GM12892 (cell line): ENCODE measurements around the gene BLID.

Experiments
- POLR2A ChIP-seq: IDR thresholded peaks from 2 replicates; pipeline ENCODE4 v1.6.1; 2011; ENCODE audit warnings: low read depth, low read length, control low read depth
- POLR2AphosphoS5 ChIP-seq: IDR thresholded peaks from 2 replicates; pipeline ENCODE4 v1.6.1; 2011; ENCODE audit warnings: low read depth, low read length, control low read depth
- TAF1 ChIP-seq: IDR thresholded peaks from 2 replicates; pipeline ENCODE4 v1.6.1; 2011; ENCODE audit warnings: low read depth, mild to moderate bottlenecking, control low read depth, low read length, borderline replicate concordance

GRCh38 chr11:122120096-122120495 is 4.1 kb upstream of the BLID start:
- TF ChIP-seq TAF1 = no peak
- no peak for TF ChIP-seq POLR2A
- TF ChIP-seq POLR2AphosphoS5 = no peak
